ENCODE data around the gene APIP.

DNA sequence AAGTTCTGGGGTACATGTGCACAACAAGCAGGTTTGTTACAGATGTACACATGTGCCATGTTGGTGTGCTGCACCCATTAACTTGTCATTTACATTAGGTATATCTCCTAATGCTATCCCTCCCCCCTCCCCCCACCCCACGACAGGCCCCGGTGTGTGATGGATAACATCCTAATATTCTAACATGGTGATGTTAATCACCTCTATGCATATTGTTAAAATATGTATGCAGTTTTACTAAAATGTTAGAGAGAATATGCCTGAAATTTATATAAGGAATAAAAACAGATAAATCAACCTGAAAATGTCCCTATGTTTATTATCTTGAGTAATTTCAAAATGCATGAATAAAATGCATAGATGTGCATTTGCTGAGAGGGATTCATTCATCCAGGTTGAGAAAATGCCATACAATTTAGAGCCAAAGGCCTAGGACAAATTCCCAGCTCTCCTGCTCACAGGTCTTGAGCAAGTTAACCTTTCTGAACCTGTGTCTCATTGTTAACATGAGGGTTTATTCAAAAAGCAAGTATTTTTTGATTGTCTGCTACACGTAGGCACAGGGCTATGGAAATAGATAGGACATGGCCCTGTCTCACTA is 38.7 kb downstream of the APIP start:
- TF ChIP-seq, protein P1, sequence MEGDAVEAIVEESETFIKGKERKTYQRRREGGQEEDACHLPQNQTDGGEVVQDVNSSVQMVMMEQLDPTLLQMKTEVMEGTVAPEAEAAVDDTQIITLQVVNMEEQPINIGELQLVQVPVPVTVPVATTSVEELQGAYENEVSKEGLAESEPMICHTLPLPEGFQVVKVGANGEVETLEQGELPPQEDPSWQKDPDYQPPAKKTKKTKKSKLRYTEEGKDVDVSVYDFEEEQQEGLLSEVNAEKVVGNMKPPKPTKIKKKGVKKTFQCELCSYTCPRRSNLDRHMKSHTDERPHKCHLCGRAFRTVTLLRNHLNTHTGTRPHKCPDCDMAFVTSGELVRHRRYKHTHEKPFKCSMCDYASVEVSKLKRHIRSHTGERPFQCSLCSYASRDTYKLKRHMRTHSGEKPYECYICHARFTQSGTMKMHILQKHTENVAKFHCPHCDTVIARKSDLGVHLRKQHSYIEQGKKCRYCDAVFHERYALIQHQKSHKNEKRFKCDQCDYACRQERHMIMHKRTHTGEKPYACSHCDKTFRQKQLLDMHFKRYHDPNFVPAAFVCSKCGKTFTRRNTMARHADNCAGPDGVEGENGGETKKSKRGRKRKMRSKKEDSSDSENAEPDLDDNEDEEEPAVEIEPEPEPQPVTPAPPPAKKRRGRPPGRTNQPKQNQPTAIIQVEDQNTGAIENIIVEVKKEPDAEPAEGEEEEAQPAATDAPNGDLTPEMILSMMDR (IDR thresholded peaks at IDR 0.05) = no peak
- TF ChIP-seq EP300 (IDR thresholded peaks at IDR 0.05) (no peak), POLR2AphosphoS5 (IDR thresholded peaks at IDR 0.05) (no peak)

Data from stomach (tissue), 4 donors.